ENCODE measurements around the gene DLK1. TPM values are rescaled to one million over a fixed set of nuclear protein-coding genes. Genes with fewer than 3 reads are reported as not detected.

Gene DLK1
- total RNA-seq, 4 donors from 2014 or later, result not detected

DNA sequence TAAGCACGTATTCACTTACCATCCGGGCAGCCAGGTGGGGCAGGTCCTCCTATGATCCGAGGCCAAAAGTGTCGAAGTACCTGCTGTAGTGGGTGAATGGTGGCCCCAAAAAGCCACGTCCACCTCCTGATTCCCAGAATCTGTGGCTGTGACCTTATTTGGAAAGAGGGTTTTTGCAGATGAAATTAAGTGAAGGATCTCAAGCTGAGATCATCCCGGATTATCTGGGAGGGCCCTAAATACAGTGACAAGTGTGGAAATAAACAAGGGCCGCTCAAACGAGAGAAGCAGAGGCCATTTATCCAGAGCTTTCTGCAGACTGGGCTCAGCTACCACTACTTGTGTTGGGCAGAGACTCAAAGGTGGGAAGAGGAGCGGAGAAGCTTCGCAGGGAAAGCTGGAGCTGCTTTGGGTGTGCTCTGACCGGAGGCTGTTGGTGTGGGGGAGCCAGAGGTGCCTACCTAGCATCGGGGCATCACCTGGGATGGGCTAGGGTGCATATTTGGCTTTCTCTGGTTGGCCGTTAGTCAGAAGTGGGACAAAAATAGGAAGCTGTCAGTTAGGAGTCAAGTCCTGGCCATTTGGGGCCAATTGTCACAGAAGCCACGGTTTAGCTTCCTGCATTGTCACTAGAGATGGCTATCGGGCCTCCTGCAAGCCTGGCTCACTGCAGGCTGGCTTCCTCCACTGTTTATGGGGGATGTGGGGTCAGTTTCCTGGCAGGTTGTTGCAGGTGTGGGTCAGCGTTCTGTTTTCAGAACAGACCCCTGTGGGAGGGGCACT is 27.8 kb upstream of the DLK1 start:
- no peak overlapping the region for H3K4me3 ChIP-seq (ENCODE audit: low read depth, poor library complexity, severe bottlenecking)
- WGBS, 2 donors, result 83 to 84% methylated on average over 16 of the region's 16 CpGs
- intact Hi-C loops (cut with DNase I; ENCODE audit: low total_unique reads), result no loop called here
- DNase-seq (ENCODE audit: low spot score in 2 of 2), result no peak
- TF ChIP-seq CTCF (IDR thresholded peaks at IDR 0.05), result no peak

DNA sequence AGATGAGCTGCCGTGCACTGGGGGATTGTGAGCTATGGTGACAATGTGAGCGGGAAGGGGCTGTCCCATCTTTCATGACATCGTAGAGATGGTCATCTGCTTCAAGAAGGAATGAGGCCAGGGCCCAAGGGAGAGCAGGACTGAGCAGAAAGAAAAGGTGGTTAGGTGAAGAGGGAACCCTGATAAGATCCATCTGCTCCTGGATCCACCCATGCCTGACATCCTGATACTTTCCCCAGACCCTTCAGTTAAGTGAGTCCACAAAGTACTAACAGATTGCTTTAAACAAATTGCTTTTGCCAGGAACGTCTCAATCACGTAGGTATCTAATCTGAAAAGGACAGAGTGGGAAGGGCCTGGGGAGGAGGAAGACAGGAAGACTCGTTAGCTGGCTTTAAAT is 25.4 kb upstream of the DLK1 start:
- intact Hi-C loops (cut with DNase I; ENCODE audit: low total_unique reads), result no loop called here
- no peak overlapping the region for H3K4me3 ChIP-seq (ENCODE audit: low read depth, poor library complexity, severe bottlenecking)
- 85 to 88% methylated on average over 6 of the region's 6 CpGs for WGBS, 2 donors
- TF ChIP-seq CTCF (IDR thresholded peaks at IDR 0.05), result no peak
- no peak for TF ChIP-seq POLR2A (IDR thresholded peaks at IDR 0.05)
- no peak for DNase-seq (ENCODE audit: low spot score in 2 of 2)

- intact Hi-C loops (cut with DNase I; ENCODE audit: low total_unique reads), result no loop called here
- DNase-seq (ENCODE audit: low spot score in 2 of 2), result no peak
- 75 to 83% methylated on average over 8 of the region's 8 CpGs for WGBS, 2 donors
- no peak for TF ChIP-seq POLR2A (IDR thresholded peaks at IDR 0.05)
- no peak for TF ChIP-seq CTCF (IDR thresholded peaks at IDR 0.05)
- H3K4me3 ChIP-seq (ENCODE audit: low read depth, poor library complexity, severe bottlenecking), result no peak overlapping the region
Measured at GRCh38 chr14:100702590-100702989, 24.1 kb upstream of the DLK1 start.

GRCh38 chr14:100703386-100704220 is 23.1 kb upstream of the DLK1 start:
- TF ChIP-seq CTCF (IDR thresholded peaks at IDR 0.05) (no peak), POLR2A (IDR thresholded peaks at IDR 0.05) (no peak)
- WGBS, 2 donors, result 79 to 80% methylated on average over 22 to 23 of the region's 24 CpGs
- no peak for DNase-seq (ENCODE audit: low spot score in 2 of 2)
- intact Hi-C loops (cut with DNase I; ENCODE audit: low total_unique reads), result no loop called here
- no peak overlapping the region for H3K4me3 ChIP-seq (ENCODE audit: low read depth, poor library complexity, severe bottlenecking)

DNA sequence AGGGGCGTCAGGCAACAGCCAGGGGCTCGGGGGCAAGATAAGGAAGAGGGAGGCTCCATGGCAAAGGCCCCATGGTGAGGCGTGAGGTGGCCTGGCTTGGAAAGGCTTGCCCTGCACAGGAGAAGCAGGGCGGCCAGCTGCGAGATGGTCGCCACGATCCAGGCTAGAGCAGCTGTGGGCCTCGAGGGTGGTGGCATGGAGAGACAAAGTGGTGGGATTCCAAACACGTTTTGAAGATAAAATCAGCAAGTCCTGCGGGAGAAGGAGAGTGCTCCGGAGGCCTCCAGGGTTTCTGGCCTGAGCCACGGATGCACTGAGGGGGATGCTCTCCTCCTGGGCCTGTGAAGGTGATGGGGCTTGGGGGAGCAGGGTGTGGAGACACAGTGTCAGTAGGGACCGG is 20.5 kb upstream of the DLK1 start:
- intact Hi-C loops (cut with DNase I; ENCODE audit: low total_unique reads), result no loop called here
- no peak overlapping the region for H3K4me3 ChIP-seq (ENCODE audit: low read depth, poor library complexity, severe bottlenecking)
- WGBS, 2 donors, result 78 to 79% methylated on average over 13 of the region's 13 CpGs
- TF ChIP-seq CTCF (IDR thresholded peaks at IDR 0.05) (no peak), POLR2A (IDR thresholded peaks at IDR 0.05) (no peak)
- no peak for DNase-seq (ENCODE audit: low spot score in 2 of 2)

All from lower leg skin (tissue), 4 donors.